ENCODE results near the gene PROCA1. TPM values are rescaled to one million over a fixed set of nuclear protein-coding genes. Genes with fewer than 3 reads are reported as not detected.
A peak's percentile ranks its signal among the peaks of the same experiment; 100 is the strongest.

Gene PROCA1
- total RNA-seq, 1 experiment from 2014 or later, result 14.2 TPM

GRCh38 chr17:28749516-28750177 is 38.0 kb upstream of the PROCA1 start:
- no TSS peak for BruUV-seq (replicated peaks)
- ChIA-PET POLR2A (ENCODE audit: unreplicated experiment) (interaction anchor here (0.6 to 1.5 kb wide), 3 partner anchors 23 to 648 kb away, joined by 3 to 34 read pairs (median 3); partner anchors contain the start of genes RPL23A and TLCD1), CTCF (interaction anchor here (0.6 to 3.7 kb wide), 3 partner anchors 14 to 23 kb away, joined by 4 to 60 read pairs (median 6); partner anchors contain the start of genes NEK8 and TLCD1)
- DNase-seq, result no peak
- Histone ChIP-seq H3K4me1 (replicated peaks; ENCODE audit: insufficient read depth) (peaks cover 43% of the 10 kb centered on the region), H4K20me1 (ENCODE audit: insufficient read depth) (peaks cover 56% of the 10 kb centered on the region), H3K79me2 (ENCODE audit: low read depth) (peaks cover 56% of the 10 kb centered on the region), H3F3A (ENCODE audit: insufficient read depth, low read depth) (peaks cover 85% of the 10 kb centered on the region), H3K4me2 (peak overlapping the region; percentile 55), H2AFZ (no peak overlapping the region), H3K27ac (peak overlapping the region; percentile 45), H3K9me3 (ENCODE audit: insufficient read depth, low read depth) (no peaks in the 10 kb centered on the region), H3K27me3 (ENCODE audit: insufficient read depth, low read depth) (no peaks in the 10 kb centered on the region), H3K36me3 (ENCODE audit: low read depth) (peaks cover 27% of the 10 kb centered on the region), H3K4me3 (no peak overlapping the region), H3K9me2 (ENCODE audit: insufficient read depth) (no peaks in the 10 kb centered on the region)
- intact Hi-C loops (cut with micrococcal nuclease; ENCODE audit: unreplicated experiment), result loop anchor here (1.0 to 5.0 kb wide), 3 partner anchors 22 to 203 kb away; partner anchors contain the start of genes BLTP2 and PHF12
- TF ChIP-seq CTCF (conservative IDR thresholded peaks at IDR 0.05) (no peak), EZH2 (IDR thresholded peaks at IDR 0.05; ENCODE audit: low read depth) (no peak)

- CTCF ChIA-PET, result interaction anchor here (1.3 to 3.7 kb wide), 2 partner anchors 20 to 22 kb away, joined by 6 to 60 read pairs; partner anchors contain the start of genes NEK8 and TLCD1
- no peaks in the 10 kb centered on the region for H3K9me2 ChIP-seq (ENCODE audit: insufficient read depth)
- peaks cover 56% of the 10 kb centered on the region for H4K20me1 ChIP-seq (ENCODE audit: insufficient read depth)
- H3K4me3 ChIP-seq, result no peak overlapping the region
- peak overlapping the region; percentile 96; the same call in 1 of the 2 replicates for H3K27ac ChIP-seq
- H3K27me3 ChIP-seq (ENCODE audit: insufficient read depth, low read depth), result no peaks in the 10 kb centered on the region
- no TSS peak for BruUV-seq (replicated peaks)
- TF ChIP-seq EZH2 (IDR thresholded peaks at IDR 0.05; ENCODE audit: low read depth) (no peak), CTCF (conservative IDR thresholded peaks at IDR 0.05) (no peak)
- H3F3A ChIP-seq (ENCODE audit: insufficient read depth, low read depth), result peaks cover 82% of the 10 kb centered on the region
- H3K4me2 ChIP-seq, result peak overlapping the region; percentile 90; the same call in 1 of the 2 replicates
- no peak overlapping the region for H2AFZ ChIP-seq
- POLR2A ChIA-PET (ENCODE audit: unreplicated experiment), result no interaction called here
- intact Hi-C loops (cut with micrococcal nuclease; ENCODE audit: unreplicated experiment), result loop anchor here (5.0 kb wide), 1 partner anchor 203 kb away; the partner anchor contains the start of gene PHF12
- H3K9me3 ChIP-seq (ENCODE audit: insufficient read depth, low read depth), result no peaks in the 10 kb centered on the region
- peaks cover 63% of the 10 kb centered on the region for H3K79me2 ChIP-seq (ENCODE audit: low read depth)
- DNase-seq, result no peak
- peaks cover 43% of the 10 kb centered on the region for H3K4me1 ChIP-seq (replicated peaks; ENCODE audit: insufficient read depth)
- peaks cover 29% of the 10 kb centered on the region for H3K36me3 ChIP-seq (ENCODE audit: low read depth)
Measured at GRCh38 chr17:28748852-28749515, 37.3 kb upstream of the PROCA1 start.
